Activated naive CD4-positive, alpha-beta T cell treated with anti-CD3 and anti-CD28 coated beads for 36 hours (primary cell): ENCODE results near the gene MYO1E. TPM values are rescaled to one million over a fixed set of nuclear protein-coding genes. Genes with fewer than 3 reads are reported as not detected.

ENCODE experiments used
- CTCF ChIA-PET: fragments of 350-600 bp; sonication (Branson Sonifier 250); formaldehyde crosslinking; loops from one replicate; lab custom pipeline; 2021; ENCODE audit warnings: antibody characterized with exemption; lab: Charles Lee
- DNase-seq: peaks from one replicate; pipeline ENCODE4 v3.0.0-alpha.2; 2020
- H3K27ac Mint-ChIP-seq: one replicate; pipeline ENCODE4 v1.8.0; 2021; ENCODE audit warnings: mild to moderate bottlenecking, mixed read lengths
- H3K27me3 Mint-ChIP-seq: one replicate; pipeline ENCODE4 v1.8.0; 2021; ENCODE audit warnings: low read depth, mixed read lengths
- H3K36me3 Mint-ChIP-seq: one replicate; pipeline ENCODE4 v1.8.0; 2021; ENCODE audit warnings: low read depth, mixed read lengths
- H3K4me1 Mint-ChIP-seq: one replicate; pipeline ENCODE4 v1.8.0; 2021; ENCODE audit warnings: low read depth, mixed read lengths
- H3K4me3 Mint-ChIP-seq: one replicate; pipeline ENCODE4 v1.8.0; 2021; ENCODE audit warnings: mild to moderate bottlenecking, moderate library complexity, mixed read lengths
- H3K9me3 Mint-ChIP-seq: one replicate; pipeline ENCODE4 v1.8.0; 2021; ENCODE audit warnings: mixed read lengths
- intact Hi-C: fragments of 100-400 bp; cut with micrococcal nuclease; formaldehyde crosslinking; loops from one replicate; pipeline ENCODE4 v1.15.1; 2023
- total RNA-seq, 2 experiments: library from RNA; stranded (reverse); gene quantifications; one replicate each; pipeline ENCODE4 v1.2.3, GENCODE V29; 2021

MYO1E gene
- 1 to 10 TPM; 1.4 to 2.9 TPM for total RNA-seq

DNA sequence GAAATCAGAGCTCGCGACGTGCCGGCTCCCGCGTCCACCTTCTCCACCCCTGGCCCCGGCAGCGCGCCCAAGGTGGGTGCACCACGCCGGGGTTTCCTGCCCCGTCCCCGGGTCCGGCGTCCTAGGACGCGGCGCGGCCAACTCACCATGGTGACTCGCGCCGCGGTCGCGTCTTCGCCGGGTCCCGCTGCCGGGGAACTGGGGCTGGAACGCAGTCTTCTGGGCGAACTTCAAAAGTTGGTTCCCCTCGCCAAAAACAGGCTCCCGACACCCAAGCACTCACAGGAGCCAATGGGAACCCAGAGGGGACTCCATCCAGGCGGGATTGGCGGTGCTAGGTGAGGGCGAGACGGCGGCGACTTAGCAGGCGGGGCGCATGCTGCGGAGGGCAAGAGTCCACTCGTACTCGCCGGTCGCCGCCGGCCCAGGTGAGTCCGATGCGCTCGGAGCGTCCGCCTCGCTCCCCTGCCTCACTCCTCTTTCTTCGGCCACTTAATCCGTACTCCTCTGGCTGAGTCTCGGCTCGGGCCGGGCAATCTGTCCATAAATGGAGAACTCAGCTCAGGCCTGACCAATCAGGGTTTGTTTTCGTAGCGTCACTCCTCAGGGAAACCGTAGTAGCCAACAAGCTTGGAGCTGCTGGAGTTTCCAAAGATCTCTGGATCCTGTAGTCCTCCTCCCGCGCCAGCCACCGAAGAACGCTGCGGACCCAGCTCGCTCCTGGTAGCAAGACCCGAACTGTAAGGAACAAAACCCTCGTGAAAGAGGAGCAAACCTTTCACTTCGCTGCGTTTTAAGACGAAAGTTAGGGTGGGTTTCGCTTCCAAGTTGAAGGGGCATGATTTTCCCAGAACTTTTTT lies at the start of gene MYO1E:
Gene MYO1E (minus strand): TSS at position 520 of the 860 bp plus-strand sequence. CDS start 371 bp downstream, at position 149.
- H3K27me3 Mint-ChIP-seq, result peaks cover 48% of the 10 kb centered on the region
- no peaks in the 10 kb centered on the region for H3K9me3 Mint-ChIP-seq
- peaks cover 14% of the 10 kb centered on the region for H3K4me1 Mint-ChIP-seq
- peaks cover 1% of the 10 kb centered on the region for H3K36me3 Mint-ChIP-seq
- DNase-seq, result peak; percentile 28
- H3K27ac Mint-ChIP-seq, result no peak within 1 kb of the TSS
- intact Hi-C loops, result loop anchor here (1.0 kb wide), 1 partner anchor 72 kb away; no protein-coding TSS in a partner anchor
- peak within 1 kb of the TSS; percentile 74 for H3K4me3 Mint-ChIP-seq
- CTCF ChIA-PET, result interaction anchor here (0.5 kb wide), 1 partner anchor 461 kb away, joined by 6 read pairs; no protein-coding TSS in a partner anchor

DNA sequence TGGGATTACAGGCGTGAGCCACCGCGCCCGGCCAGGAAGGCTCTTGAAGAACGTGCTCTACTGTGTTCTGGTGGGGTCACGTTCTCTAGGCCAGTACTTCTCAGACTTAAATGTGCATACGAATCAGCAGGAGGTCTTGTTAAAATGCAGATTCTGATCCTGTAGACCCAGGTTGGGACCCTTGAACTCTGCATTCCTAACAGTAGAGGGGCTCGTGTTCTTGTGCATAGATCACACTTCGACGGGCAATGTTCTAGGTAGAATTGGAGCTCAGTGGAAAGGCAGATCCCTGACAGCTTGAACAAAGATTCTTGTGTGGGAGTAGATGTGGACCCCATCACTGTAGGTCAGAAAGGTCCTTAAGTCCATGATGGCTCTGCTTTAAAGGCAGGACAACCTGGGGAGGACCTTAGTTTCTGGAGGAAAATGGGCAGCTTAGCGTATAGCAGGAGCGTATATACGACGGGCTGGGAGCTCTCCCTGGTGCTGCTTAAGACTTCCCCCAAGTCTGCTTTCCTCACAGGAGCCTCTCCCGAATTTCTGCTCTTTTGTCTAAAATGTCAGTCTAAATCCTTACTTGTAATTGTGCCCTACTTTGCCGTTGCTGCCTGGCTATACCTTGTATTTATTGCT lies 48.4 kb upstream of the MYO1E start:
- H3K4me3 Mint-ChIP-seq, result no peak overlapping the region
- intact Hi-C loops, result no loop called here
- CTCF ChIA-PET, result interaction anchor here (1.0 kb wide), 1 partner anchor 304 kb away, joined by 3 read pairs; no protein-coding TSS in a partner anchor
- H3K9me3 Mint-ChIP-seq, result no peaks in the 10 kb centered on the region
- no peak for DNase-seq
- peaks cover 15% of the 10 kb centered on the region for H3K27me3 Mint-ChIP-seq
- no peak overlapping the region for H3K27ac Mint-ChIP-seq
- no peaks in the 10 kb centered on the region for H3K36me3 Mint-ChIP-seq
- no peaks in the 10 kb centered on the region for H3K4me1 Mint-ChIP-seq

DNA sequence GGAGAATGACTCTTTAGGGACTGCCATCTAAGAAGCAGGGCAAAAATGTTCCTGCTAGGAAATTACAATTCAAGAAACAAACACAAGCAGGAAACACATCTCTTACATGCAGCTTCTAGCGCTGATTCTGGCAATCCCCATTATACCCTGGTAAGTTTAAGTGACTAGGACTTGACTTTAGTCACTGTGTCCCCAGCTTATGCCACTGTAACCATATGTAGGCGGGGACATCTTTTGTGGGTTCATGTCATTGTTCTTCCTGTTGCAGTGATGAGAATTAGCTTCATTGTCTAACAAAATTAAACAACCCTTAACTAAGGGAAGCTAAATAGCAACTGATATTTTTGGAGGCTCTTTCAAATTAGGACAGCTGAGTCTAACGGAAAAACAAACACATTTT lies 47.4 kb upstream of the MYO1E start:
- intact Hi-C loops, result no loop called here
- CTCF ChIA-PET, result no interaction called here
- Mint-ChIP-seq H3K36me3 (no peaks in the 10 kb centered on the region), H3K9me3 (no peaks in the 10 kb centered on the region), H3K4me3 (no peak overlapping the region), H3K4me1 (no peaks in the 10 kb centered on the region), H3K27ac (no peak overlapping the region), H3K27me3 (peaks cover 17% of the 10 kb centered on the region)
- no peak for DNase-seq

DNA sequence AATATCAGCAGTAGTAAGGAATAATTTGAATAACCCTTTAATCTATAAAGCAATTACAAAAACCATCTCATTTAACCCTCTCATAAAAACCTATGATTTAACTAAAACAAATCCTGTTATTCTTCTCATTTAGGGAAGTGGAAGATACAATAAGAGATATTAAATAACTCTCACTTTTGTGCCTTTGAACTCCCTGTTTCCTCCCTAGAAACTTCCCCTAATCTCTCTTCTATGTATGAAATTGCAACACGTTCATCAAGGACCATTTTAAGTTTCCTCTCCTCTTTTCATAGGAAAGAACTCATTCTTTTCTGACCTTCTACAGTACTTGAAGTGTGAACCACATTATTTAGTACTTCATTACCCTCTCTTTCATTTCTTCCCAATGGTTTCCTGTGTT lies 46.5 kb upstream of the MYO1E start:
- CTCF ChIA-PET, result no interaction called here
- no peak overlapping the region for H3K27ac Mint-ChIP-seq

DNA sequence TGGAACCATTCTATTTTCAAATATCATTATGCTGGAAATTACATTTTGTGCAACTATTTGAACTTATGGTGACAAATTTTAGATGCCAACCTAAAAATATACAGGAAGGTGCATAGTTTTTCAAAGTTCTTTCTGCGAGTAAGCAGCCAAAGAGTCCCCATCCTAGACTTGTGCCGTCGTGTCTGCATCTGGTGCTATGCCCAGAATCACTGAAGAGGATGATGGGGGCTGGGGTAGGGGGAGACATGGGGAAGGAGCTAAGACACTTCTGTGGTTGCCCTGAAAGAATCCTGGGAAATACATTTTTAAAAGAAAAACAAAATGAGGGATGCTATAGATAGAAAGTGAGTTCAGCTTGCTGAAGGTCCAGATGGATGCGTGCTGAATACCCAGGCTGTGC lies 44.1 kb upstream of the MYO1E start:
- no peak for DNase-seq
- H3K4me3 Mint-ChIP-seq, result no peak overlapping the region
- no peak overlapping the region for H3K27ac Mint-ChIP-seq
- CTCF ChIA-PET, result no interaction called here
- H3K4me1 Mint-ChIP-seq, result peaks cover 10% of the 10 kb centered on the region
- H3K9me3 Mint-ChIP-seq, result no peaks in the 10 kb centered on the region
- H3K27me3 Mint-ChIP-seq, result peaks cover 9% of the 10 kb centered on the region
- no peaks in the 10 kb centered on the region for H3K36me3 Mint-ChIP-seq
- intact Hi-C loops, result no loop called here

More for the DNA sequence above, 46.5 kb upstream of the MYO1E start:
- peaks cover 11% of the 10 kb centered on the region for H3K27me3 Mint-ChIP-seq
- no peak for DNase-seq
- H3K36me3 Mint-ChIP-seq, result no peaks in the 10 kb centered on the region
- no peak overlapping the region for H3K4me3 Mint-ChIP-seq
- no peaks in the 10 kb centered on the region for H3K9me3 Mint-ChIP-seq
- no peaks in the 10 kb centered on the region for H3K4me1 Mint-ChIP-seq
- intact Hi-C loops, result no loop called here

DNA sequence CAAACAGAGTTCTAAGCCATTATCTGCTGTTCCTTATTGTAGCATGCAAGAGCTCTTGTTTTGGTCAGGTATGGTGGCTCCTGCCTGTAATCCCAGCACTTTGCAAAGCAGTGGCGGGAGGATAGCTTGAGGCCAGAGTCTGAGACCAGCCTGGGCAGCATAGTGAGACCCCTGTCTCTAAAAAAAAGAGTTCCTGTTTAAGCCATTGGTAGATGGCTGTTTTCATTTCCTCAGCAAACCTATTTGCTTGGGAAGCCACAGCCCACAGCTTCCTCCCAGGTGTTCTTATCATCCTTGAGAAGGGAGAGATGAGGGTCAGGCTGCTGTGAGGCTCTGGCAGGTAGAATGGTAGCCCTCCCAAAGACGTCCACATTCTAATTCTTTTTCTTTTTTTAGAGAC lies 40.9 kb upstream of the MYO1E start:
- no peaks in the 10 kb centered on the region for H3K36me3 Mint-ChIP-seq
- peaks cover 9% of the 10 kb centered on the region for H3K27me3 Mint-ChIP-seq
- H3K4me1 Mint-ChIP-seq, result peaks cover 10% of the 10 kb centered on the region
- no peaks in the 10 kb centered on the region for H3K9me3 Mint-ChIP-seq
- no peak overlapping the region for H3K4me3 Mint-ChIP-seq
- intact Hi-C loops, result no loop called here
- H3K27ac Mint-ChIP-seq, result no peak overlapping the region
- no peak for DNase-seq
- CTCF ChIA-PET, result no interaction called here

DNA sequence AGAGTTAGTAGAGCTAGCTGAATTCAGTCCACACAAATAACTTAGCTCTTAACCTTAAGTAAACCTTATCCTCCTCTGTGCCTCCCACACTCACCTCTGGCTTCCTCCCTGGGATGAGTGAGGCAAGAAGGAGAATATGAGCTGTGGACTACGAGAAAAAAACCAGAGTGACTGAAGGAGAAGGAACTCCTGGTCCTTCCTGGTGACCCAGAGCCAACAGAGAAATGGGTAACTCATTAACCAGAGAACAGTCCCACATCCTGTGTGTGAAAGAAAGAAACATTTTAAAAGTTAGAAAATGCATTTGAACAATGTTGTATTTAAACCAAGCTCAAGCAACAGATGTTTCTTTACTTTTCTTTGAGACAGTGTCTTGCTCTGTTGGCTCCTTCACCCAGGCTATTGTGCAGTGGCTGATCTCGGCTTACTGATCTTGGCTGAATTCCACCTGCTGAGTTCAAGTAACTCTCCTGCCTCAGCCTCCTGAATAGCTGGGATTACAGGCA lies 37.8 kb upstream of the MYO1E start:
- no peaks in the 10 kb centered on the region for H3K9me3 Mint-ChIP-seq
- no peak for DNase-seq
- intact Hi-C loops, result no loop called here
- peaks cover 10% of the 10 kb centered on the region for H3K4me1 Mint-ChIP-seq
- H3K4me3 Mint-ChIP-seq, result no peak overlapping the region
- CTCF ChIA-PET, result interaction anchor here (1.0 kb wide), 1 partner anchor 456 kb away, joined by 4 read pairs; no protein-coding TSS in a partner anchor
- no peaks in the 10 kb centered on the region for H3K36me3 Mint-ChIP-seq
- H3K27ac Mint-ChIP-seq, result no peak overlapping the region
- no peaks in the 10 kb centered on the region for H3K27me3 Mint-ChIP-seq

DNA sequence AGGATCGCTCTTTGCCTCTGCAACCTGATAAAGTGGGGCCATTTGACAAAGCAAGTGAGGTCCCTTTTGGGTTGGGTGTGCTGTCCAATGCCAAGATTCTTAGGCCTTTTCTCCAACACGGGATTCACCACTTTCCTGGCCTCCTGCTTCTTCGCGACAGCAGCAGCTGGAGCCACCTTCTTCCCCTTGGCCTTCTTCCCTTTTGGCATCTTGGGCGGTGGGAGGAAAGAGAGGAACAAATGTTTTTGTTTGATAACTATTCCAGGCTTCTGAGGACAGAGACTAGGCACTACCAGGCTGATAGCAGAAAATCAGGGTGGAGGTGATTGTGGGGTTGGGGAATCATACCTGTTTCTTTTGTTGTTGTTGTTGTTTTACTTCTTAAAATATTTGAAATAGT lies 35.3 kb upstream of the MYO1E start:
- Mint-ChIP-seq H3K36me3 (no peaks in the 10 kb centered on the region), H3K27ac (no peak overlapping the region), H3K4me3 (no peak overlapping the region), H3K27me3 (no peaks in the 10 kb centered on the region), H3K4me1 (peaks cover 4% of the 10 kb centered on the region), H3K9me3 (no peaks in the 10 kb centered on the region)
- intact Hi-C loops, result no loop called here
- CTCF ChIA-PET, result no interaction called here
- no peak for DNase-seq

DNA sequence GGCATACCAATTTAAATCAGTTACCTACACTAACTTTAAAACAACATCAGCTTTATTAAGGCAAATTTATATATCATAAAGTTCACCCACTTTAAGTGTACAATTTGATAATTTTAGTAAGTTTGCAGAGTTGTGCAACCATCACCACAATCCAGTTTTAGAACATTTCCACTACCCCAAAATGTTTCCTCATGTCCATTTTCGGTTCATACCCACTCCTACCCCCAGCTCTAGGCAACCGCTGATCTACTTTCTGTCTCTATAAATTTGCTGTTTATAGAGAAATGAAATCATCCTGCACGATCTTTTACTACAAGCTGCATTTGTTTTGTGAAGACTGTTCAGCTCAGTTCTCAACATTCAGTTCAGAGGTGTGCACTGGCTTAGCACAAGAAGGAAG lies 33.8 kb upstream of the MYO1E start:
- H3K9me3 Mint-ChIP-seq, result no peaks in the 10 kb centered on the region
- no peak overlapping the region for H3K27ac Mint-ChIP-seq
- H3K4me1 Mint-ChIP-seq, result no peaks in the 10 kb centered on the region
- intact Hi-C loops, result no loop called here
- no peak overlapping the region for H3K4me3 Mint-ChIP-seq
- no peaks in the 10 kb centered on the region for H3K36me3 Mint-ChIP-seq
- DNase-seq, result no peak
- CTCF ChIA-PET, result interaction anchor here (0.7 kb wide), 2 partner anchors 160 to 202 kb away, joined by 3 to 5 read pairs; no protein-coding TSS in a partner anchor
- H3K27me3 Mint-ChIP-seq, result no peaks in the 10 kb centered on the region

DNA sequence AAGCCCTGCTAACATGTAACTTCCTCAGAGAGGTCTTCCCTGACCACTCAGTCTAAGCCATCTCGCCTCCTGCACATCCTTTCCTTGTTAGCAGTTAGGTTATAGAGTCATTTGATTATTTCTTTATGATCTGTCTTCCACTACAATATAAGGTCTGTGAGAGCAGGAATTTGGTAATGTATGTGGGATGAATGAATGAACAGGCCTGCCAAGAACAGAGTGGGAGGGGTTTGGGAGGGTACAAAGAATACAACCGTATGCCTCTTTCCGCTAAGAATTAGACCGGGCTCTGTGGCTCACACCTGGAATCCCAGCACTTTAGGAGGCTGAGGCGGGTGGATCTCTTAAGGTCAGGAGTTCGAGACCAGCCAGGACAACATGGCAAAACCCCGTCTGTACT lies 32.4 kb upstream of the MYO1E start:
- no peaks in the 10 kb centered on the region for H3K9me3 Mint-ChIP-seq
- H3K4me3 Mint-ChIP-seq, result no peak overlapping the region
- H3K27me3 Mint-ChIP-seq, result no peaks in the 10 kb centered on the region
- no peak overlapping the region for H3K27ac Mint-ChIP-seq
- CTCF ChIA-PET, result no interaction called here
- no peak for DNase-seq
- no peaks in the 10 kb centered on the region for H3K36me3 Mint-ChIP-seq
- no peaks in the 10 kb centered on the region for H3K4me1 Mint-ChIP-seq
- intact Hi-C loops, result no loop called here

DNA sequence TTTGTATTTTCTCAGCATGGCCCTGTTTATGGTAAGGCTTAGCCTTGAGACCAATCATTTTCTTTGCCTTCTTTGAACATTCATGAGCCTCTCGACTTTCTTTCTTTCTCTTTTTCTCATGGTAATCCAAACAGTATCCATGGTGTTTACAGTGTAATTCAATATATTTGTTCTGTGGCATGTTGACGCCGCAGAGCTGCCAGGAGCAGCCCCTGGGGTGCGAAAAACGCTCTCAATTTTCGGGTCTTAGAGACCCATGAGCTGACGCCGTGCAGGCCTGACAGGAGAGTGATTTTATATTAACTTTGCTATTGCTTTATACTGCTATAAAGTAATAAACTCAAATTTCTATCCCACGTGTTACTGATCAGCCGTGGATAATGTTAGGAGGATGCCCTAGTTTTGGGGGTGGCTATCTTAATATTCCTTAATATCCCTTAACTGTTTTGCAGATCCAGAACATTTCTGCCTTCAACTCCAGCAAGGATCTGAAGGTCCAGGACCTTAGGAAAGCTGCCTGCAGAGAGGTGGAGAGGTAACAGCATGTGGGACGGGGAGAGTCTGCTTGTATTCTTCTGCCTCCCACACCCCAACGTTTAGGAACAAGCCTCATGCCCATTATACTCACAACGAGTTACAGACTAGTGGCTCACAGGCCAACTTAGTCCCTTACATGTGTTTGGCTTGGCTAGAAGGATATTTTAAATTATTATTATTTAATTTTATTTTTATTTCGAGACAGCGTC lies 29.3 kb upstream of the MYO1E start:
- intact Hi-C loops, result no loop called here
- DNase-seq, result no peak
- H3K9me3 Mint-ChIP-seq, result no peaks in the 10 kb centered on the region
- H3K4me1 Mint-ChIP-seq, result no peaks in the 10 kb centered on the region
- CTCF ChIA-PET, result no interaction called here
- no peaks in the 10 kb centered on the region for H3K36me3 Mint-ChIP-seq
- H3K27me3 Mint-ChIP-seq, result no peaks in the 10 kb centered on the region
- H3K27ac Mint-ChIP-seq, result no peak overlapping the region
- H3K4me3 Mint-ChIP-seq, result no peak overlapping the region
